OCI-LY7 (cell line): ENCODE results near the gene FOXP1. TPM values are rescaled to one million over a fixed set of nuclear protein-coding genes. Genes with fewer than 3 reads are reported as not detected.

Experiments
- BruUV-seq: library from RNA; stranded (reverse); fragments of 400-500 nt; replicated peaks from 2 replicates; lab custom pipeline; 2021; lab: Mats Ljungman, UMichigan
- CTCF ChIA-PET: fragments of 300-600 bp; sonication (Branson Sonifier 250); formaldehyde crosslinking; loops from one replicate; lab custom pipeline; 2022; ENCODE audit warnings: antibody characterized with exemption; ENCODE audit not compliant: unreplicated experiment; lab: Charles Lee
- POLR2A ChIA-PET: fragments of 300-600 bp; sonication (Branson Sonifier 250); formaldehyde crosslinking; loops from one replicate; lab custom pipeline; 2022; ENCODE audit warnings: antibody characterized with exemption; lab: Charles Lee
- DNase-seq: peaks from one replicate; pipeline ENCODE4 v3.0.0-alpha.2; 2015; ENCODE audit warnings: low spot score
- H2AFZ ChIP-seq: fragments of 200-600 bp; sonication (generic), shearing (Covaris generic); 2 replicates; pipeline ENCODE4 v1.6.1; 2014; ENCODE audit warnings: mild to moderate bottlenecking, antibody characterized with exemption, low read length, moderate library complexity
- H3K27ac ChIP-seq: fragments of 200-600 bp; sonication (generic); 2 replicates; pipeline ENCODE4 v1.5.1; 2014; ENCODE audit warnings: mixed run types, low read depth, mild to moderate bottlenecking, moderate library complexity, low read length, inconsistent platforms; ENCODE audit not compliant: poor library complexity, severe bottlenecking
- H3K36me3 ChIP-seq: fragments of 200-600 bp; sonication (generic); 2 replicates; pipeline ENCODE4 v1.6.1; 2014; ENCODE audit warnings: mild to moderate bottlenecking, antibody characterized with exemption, low read length, moderate library complexity, mixed read lengths; ENCODE audit not compliant: insufficient read depth
- H3K4me1 ChIP-seq: fragments of 200-600 bp; sonication (generic); 2 replicates; pipeline ENCODE4 v1.5.1; 2014; ENCODE audit warnings: mild to moderate bottlenecking, low read length; ENCODE audit not compliant: insufficient read depth, poor library complexity, severe bottlenecking
- H3K4me2 ChIP-seq: fragments of 200-600 bp; sonication (generic); 2 replicates; pipeline ENCODE4 v1.6.1; 2014; ENCODE audit warnings: mild to moderate bottlenecking, low read length
- H3K4me3 ChIP-seq: fragments of 200-600 bp; sonication (generic); 2 replicates; pipeline ENCODE4 v1.5.1; 2014; ENCODE audit warnings: mild to moderate bottlenecking, low read depth, low read length; ENCODE audit not compliant: poor library complexity, severe bottlenecking
- H3K79me2 ChIP-seq: fragments of 200-600 bp; sonication (generic); 2 replicates; pipeline ENCODE4 v1.6.1; 2016; ENCODE audit warnings: low read depth, mild to moderate bottlenecking, low read length, moderate library complexity, mixed read lengths; ENCODE audit not compliant: insufficient read depth
- H3K9me2 ChIP-seq: fragments of 200-600 bp; sonication (generic); 2 replicates; pipeline ENCODE4 v1.6.1; 2016; ENCODE audit warnings: mild to moderate bottlenecking, low read length, mixed read lengths; ENCODE audit not compliant: insufficient read depth
- H3K9me3 ChIP-seq: fragments of 200-600 bp; sonication (generic); 2 replicates; pipeline ENCODE4 v1.6.1; 2014; ENCODE audit warnings: mild to moderate bottlenecking, mixed run types, low read length, mixed read lengths
- H4K20me1 ChIP-seq: fragments of 200-600 bp; sonication (generic); 2 replicates; pipeline ENCODE4 v1.6.1; 2014; ENCODE audit warnings: mild to moderate bottlenecking, antibody characterized with exemption, low read length, moderate library complexity, mixed read lengths; ENCODE audit not compliant: insufficient read depth
- CTCF ChIP-seq: fragments of 200-600 bp; sonication (generic); conservative IDR thresholded peaks from 2 replicates; pipeline ENCODE4 v1.5.1; 2014; ENCODE audit warnings: mild to moderate bottlenecking, antibody characterized with exemption, low read length, moderate library complexity, mixed read lengths
- EZH2phosphoT487 ChIP-seq: fragments of 200-600 bp; sonication (generic); IDR thresholded peaks from 2 replicates; pipeline ENCODE4 v1.6.1; 2018; ENCODE audit warnings: low read depth, borderline replicate concordance, mild to moderate bottlenecking, mixed run types, antibody characterized with exemption, low read length, moderate library complexity, mixed read lengths
- intact Hi-C: fragments of 100-400 bp; cut with micrococcal nuclease; formaldehyde crosslinking; loops from one replicate; pipeline ENCODE4 v1.10.0; 2022; ENCODE audit not compliant: unreplicated experiment
- total RNA-seq, 2 experiments: library from RNA; depleted of rRNA in 1 of 2; stranded (reverse); fragments of >200 nt in 1 of 2; shearing (Covaris generic) in 1 of 2; gene quantifications; 2 replicates each; pipeline ENCODE4 v1.2.3, GENCODE V29; 2014 to 2022

Gene FOXP1
- total RNA-seq, 2 experiments from 2014 or later: 87.3 to 151 TPM

DNA sequence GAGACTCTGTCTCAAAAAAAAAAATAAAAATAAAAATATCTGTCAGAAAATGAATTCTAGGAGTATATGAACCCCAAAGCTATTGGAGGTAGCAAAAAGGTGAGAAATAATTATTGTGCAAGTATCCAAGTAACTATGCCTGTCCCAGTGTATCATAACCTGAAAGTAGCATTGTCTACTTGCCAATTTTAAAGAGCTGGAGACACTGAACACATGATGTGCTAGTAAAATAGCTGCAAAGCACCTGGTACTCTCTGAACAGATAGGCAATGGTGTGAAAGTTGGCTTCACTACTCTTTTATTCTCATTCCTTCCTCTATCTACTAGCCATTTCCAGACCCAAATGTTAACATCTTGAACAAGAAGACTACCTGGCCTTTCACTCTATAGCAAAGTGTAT, 208.9 kb downstream of the FOXP1 start:
- intact Hi-C loops: loop anchor here (10.0 kb wide), 1 partner anchor 370 kb away; no protein-coding TSS in a partner anchor

GRCh38 chr3:71372911-71373637, 210.5 kb downstream of the FOXP1 start:
- Histone ChIP-seq H3K9me3 (no peaks in the 10 kb centered on the region), H3K9me2 (no peaks in the 10 kb centered on the region), H3K27ac (no peak overlapping the region), H3K4me1 (peaks cover 52% of the 10 kb centered on the region), H3K4me3 (peak overlapping the region; percentile 19), H4K20me1 (no peaks in the 10 kb centered on the region; the same call in 1 of the 2 replicates), H2AFZ (no peak overlapping the region), H3K79me2 (peaks cover 21% of the 10 kb centered on the region; the same call in 1 of the 2 replicates), H3K36me3 (no peaks in the 10 kb centered on the region), H3K4me2 (peak overlapping the region; percentile 56)
- TF ChIP-seq EZH2phosphoT487 (no peak), CTCF (no peak)
- ChIA-PET CTCF (interaction anchor here (1.0 kb wide), 1 partner anchor 9 kb away, joined by 3 read pairs; no protein-coding TSS in a partner anchor), POLR2A (interaction anchor here (0.9 to 6.6 kb wide), 8 partner anchors 8 to 180 kb away, joined by 3 to 54 read pairs (median 4); no protein-coding TSS in a partner anchor)
- BruUV-seq: no TSS peak
- DNase-seq: peak; percentile 62
- intact Hi-C loops: loop anchor here (10.0 kb wide), 1 partner anchor 368 kb away; no protein-coding TSS in a partner anchor

More for the DNA sequence above, 208.9 kb downstream of the FOXP1 start:
- TF ChIP-seq EZH2phosphoT487 (no peak), CTCF (no peak)
- H3K4me2 ChIP-seq: no peak overlapping the region
- H3K9me2 ChIP-seq: no peaks in the 10 kb centered on the region
- no peak overlapping the region for H3K27ac ChIP-seq
- no peak overlapping the region for H2AFZ ChIP-seq
- no peak for DNase-seq
- peaks cover 52% of the 10 kb centered on the region for H3K4me1 ChIP-seq
- no peak overlapping the region for H3K4me3 ChIP-seq
- no TSS peak for BruUV-seq
- POLR2A ChIA-PET: interaction anchor here (0.5 to 6.6 kb wide), 6 partner anchors 9 to 555 kb away, joined by 3 to 54 read pairs (median 4); no protein-coding TSS in a partner anchor
- H3K79me2 ChIP-seq: peaks cover 25% of the 10 kb centered on the region; the same call in 1 of the 2 replicates
- CTCF ChIA-PET: no interaction called here
- no peaks in the 10 kb centered on the region; the same call in 1 of the 2 replicates for H4K20me1 ChIP-seq
- H3K9me3 ChIP-seq: no peaks in the 10 kb centered on the region
- H3K36me3 ChIP-seq: no peaks in the 10 kb centered on the region
